Retinal pigment epithelial cell (primary cell): ENCODE measurements around the gene DIP2C.
"Not testable (repeated sequence)": the region's sequence is repeated elsewhere in the genome, so short reads cannot be mapped to it uniquely, and the experiment has no call there.

Source experiments
- DNase-seq: peaks from one replicate; pipeline ENCODE4 v3.0.0-alpha.2; 2010; ENCODE audit warnings: low read depth
- H3K4me3 ChIP-seq: 2 replicates; pipeline ENCODE4 v1.5.1; 2011; ENCODE audit warnings: mild to moderate bottlenecking, low read length, control low read depth, moderate library complexity
- TF ChIP-seq, protein P1 (sequence below): conservative IDR thresholded peaks from 2 replicates; pipeline ENCODE4 v1.5.1; 2011; ENCODE audit warnings: low read depth, low read length, control low read depth, inconsistent platforms

Gene DIP2C

GRCh38 chr10:398954-399353 lies 290.5 kb downstream of the DIP2C start:
- DNase-seq: no peak
- no peak overlapping the region for H3K4me3 ChIP-seq
- TF ChIP-seq, protein P1, sequence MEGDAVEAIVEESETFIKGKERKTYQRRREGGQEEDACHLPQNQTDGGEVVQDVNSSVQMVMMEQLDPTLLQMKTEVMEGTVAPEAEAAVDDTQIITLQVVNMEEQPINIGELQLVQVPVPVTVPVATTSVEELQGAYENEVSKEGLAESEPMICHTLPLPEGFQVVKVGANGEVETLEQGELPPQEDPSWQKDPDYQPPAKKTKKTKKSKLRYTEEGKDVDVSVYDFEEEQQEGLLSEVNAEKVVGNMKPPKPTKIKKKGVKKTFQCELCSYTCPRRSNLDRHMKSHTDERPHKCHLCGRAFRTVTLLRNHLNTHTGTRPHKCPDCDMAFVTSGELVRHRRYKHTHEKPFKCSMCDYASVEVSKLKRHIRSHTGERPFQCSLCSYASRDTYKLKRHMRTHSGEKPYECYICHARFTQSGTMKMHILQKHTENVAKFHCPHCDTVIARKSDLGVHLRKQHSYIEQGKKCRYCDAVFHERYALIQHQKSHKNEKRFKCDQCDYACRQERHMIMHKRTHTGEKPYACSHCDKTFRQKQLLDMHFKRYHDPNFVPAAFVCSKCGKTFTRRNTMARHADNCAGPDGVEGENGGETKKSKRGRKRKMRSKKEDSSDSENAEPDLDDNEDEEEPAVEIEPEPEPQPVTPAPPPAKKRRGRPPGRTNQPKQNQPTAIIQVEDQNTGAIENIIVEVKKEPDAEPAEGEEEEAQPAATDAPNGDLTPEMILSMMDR: no peak

DNA sequence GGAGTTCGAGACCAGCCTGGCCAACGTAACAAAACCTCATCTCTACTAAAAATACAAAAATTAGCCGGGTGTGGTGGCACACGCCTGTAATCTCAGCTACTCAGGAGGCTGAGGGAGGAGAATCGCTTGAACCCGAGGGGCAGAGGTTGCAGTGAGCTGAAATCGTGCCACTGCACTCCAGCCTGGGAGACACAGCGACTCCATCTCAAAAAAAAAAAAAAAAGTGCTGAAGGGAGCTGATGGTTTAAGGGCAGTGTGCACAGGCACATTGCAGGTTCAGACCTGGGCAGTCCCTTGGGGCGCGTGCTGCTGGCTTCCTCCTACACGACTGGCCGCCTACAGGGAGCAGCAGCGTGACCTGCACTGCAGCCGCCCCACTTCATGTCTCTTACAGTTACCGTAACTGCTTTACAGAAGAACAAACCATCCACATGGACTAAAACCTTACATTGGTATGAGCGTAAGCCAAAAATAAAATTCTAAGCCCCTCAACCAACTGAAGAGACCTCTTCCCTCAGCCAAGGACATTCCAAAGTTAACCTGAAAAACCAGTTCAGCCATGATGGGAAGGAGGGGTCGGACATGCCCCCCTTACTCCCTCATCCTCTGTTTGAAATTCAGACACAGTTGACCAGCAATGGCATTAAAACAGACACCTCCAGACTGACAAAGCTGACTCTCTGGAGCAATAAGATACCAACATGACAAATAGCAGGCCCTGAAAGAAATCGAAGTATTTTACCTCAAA lies 292.0 kb downstream of the DIP2C start:
- TF ChIP-seq, protein P1: no peak
- H3K4me3 ChIP-seq: no peak overlapping the region
- no peak for DNase-seq

GRCh38 chr10:396535-397220 lies 292.8 kb downstream of the DIP2C start:
- no peak overlapping the region for H3K4me3 ChIP-seq
- TF ChIP-seq, protein P1: no peak
- DNase-seq: no peak

- DNase-seq: no peak
- TF ChIP-seq, protein P1: no peak
- no peak overlapping the region for H3K4me3 ChIP-seq
These were observed 293.4 kb downstream of the DIP2C start for GRCh38 chr10:396107-396506.

DNA sequence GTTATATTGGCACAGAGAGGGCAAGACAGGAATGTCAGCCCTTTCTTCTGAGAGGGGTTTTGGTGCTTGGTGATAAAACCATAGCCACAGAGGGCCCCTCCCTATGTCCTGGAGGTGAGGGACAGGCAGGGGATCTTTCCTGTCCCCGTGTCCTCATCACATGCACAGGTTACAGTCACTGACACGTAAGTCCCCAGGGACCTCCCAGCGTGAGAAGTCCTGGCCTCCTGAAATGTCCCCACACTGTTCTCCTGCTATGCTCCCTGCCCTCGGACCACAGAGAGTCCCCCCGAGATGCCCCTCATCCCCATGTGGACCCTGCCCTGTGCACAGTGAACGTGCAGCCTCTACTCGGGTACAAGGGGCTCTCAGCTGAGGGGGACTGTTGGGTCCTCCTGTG lies 293.8 kb downstream of the DIP2C start:
- TF ChIP-seq, protein P1: no peak
- H3K4me3 ChIP-seq: no peak overlapping the region
- DNase-seq: no peak

- not testable (repeated sequence) for H3K4me3 ChIP-seq
- peak; percentile 38 for DNase-seq
These were observed 294.9 kb downstream of the DIP2C start for GRCh38 chr10:394439-395101.

- TF ChIP-seq, protein P1: no peak
- no peak overlapping the region for H3K4me3 ChIP-seq
- no peak for DNase-seq
These were observed 295.6 kb downstream of the DIP2C start for GRCh38 chr10:393787-394438.
